HUES64 (cell line): ENCODE measurements around the gene TBC1D12. TPM values are rescaled to one million over a fixed set of nuclear protein-coding genes. Genes with fewer than 3 reads are reported as not detected.

Experiments used
- H3K27ac ChIP-seq: 2 replicates; pipeline ENCODE4 v1.7.0; 2013; ENCODE audit warnings: low read depth, low read length, inconsistent platforms
- H3K27me3 ChIP-seq: 2 replicates; pipeline ENCODE4 v1.6.1; 2013; ENCODE audit warnings: mild to moderate bottlenecking, low read length; ENCODE audit not compliant: insufficient read depth
- H3K36me3 ChIP-seq: 2 replicates; pipeline ENCODE4 v1.6.1; 2013; ENCODE audit warnings: mild to moderate bottlenecking, low read length; ENCODE audit not compliant: insufficient read depth
- H3K4me1 ChIP-seq: 2 replicates; pipeline ENCODE4 v1.6.1; 2013; ENCODE audit warnings: mild to moderate bottlenecking, low read length, moderate library complexity; ENCODE audit not compliant: insufficient read depth
- H3K4me3 ChIP-seq: 2 replicates; pipeline ENCODE4 v1.5.1; 2013; ENCODE audit warnings: mild to moderate bottlenecking, low read length, moderate library complexity
- H3K9ac ChIP-seq: 2 replicates; pipeline ENCODE4 v1.6.1; 2013; ENCODE audit warnings: mild to moderate bottlenecking, low read depth, low read length
- H3K9me3 ChIP-seq: 2 replicates; pipeline ENCODE4 v1.6.1; 2013; ENCODE audit warnings: low read depth, low read length; ENCODE audit not compliant: insufficient read depth
- WGBS: fragments of 150-250, 120-280 bp; methylation state at CpG from one replicate; pipeline ENCODE4 v1.1.7; 2013; ENCODE audit warnings: missing lambda C conversion rate; 5-methylcytosine and 5-hydroxymethylcytosine counted together
- polyA plus RNA-seq, 2 experiments: library from polyadenylated mRNA; stranded (reverse); fragments of 50-300 nt; gene quantifications; one replicate each; pipeline ENCODE4 v1.2.3, GENCODE V29; 2013

TBC1D12 gene
- polyA plus RNA-seq (2013, experiment 1 of 2): 2.0 TPM
- 2.0 TPM for polyA plus RNA-seq (2013, experiment 2 of 2)

GRCh38 chr10:94402204-94402842 lies at the start of gene TBC1D12:
Gene TBC1D12, plus strand, starts transcription at chr10:94402541. Its CDS starts 73 bp downstream, at chr10:94402614.
- Histone ChIP-seq H3K4me1 (0 out of 2 replicates have a peak, but pooled peaks cover 5% of the 10 kb centered on the region), H3K4me3 (peak within 1 kb of the TSS; percentile 76), H3K9me3 (no peaks in the 10 kb centered on the region), H3K36me3 (no peaks in the 10 kb centered on the region), H3K27ac (no peak within 1 kb of the TSS), H3K9ac (peak within 1 kb of the TSS; percentile 53; the same call in 1 of the 2 replicates), H3K27me3 (peaks cover 42% of the 10 kb centered on the region)
- WGBS: under 1% methylated on average over 56 of the region's 56 CpGs

- Histone ChIP-seq H3K27me3 (no peaks in the 10 kb centered on the region), H3K4me3 (no peak overlapping the region), H3K27ac (no peak overlapping the region), H3K36me3 (peaks cover 99% of the 10 kb centered on the region), H3K9ac (no peak overlapping the region), H3K9me3 (no peaks in the 10 kb centered on the region), H3K4me1 (no peaks in the 10 kb centered on the region)
- WGBS: 95% methylated on average over 3 of the region's 3 CpGs
Observed at GRCh38 chr10:94353336-94353735, 49.0 kb upstream of the TBC1D12 start.

- Histone ChIP-seq H3K27me3 (no peaks in the 10 kb centered on the region), H3K9ac (no peak overlapping the region), H3K27ac (no peak overlapping the region), H3K36me3 (peaks cover 99% of the 10 kb centered on the region), H3K4me3 (no peak overlapping the region), H3K4me1 (peaks cover 3% of the 10 kb centered on the region; the same call in 1 of the 2 replicates), H3K9me3 (no peaks in the 10 kb centered on the region)
- 100% methylated on average over 1 of the region's 2 CpGs for WGBS
Observed at GRCh38 chr10:94355841-94356240, 46.5 kb upstream of the TBC1D12 start.

- 94% methylated on average over 2 of the region's 3 CpGs for WGBS
- no peaks in the 10 kb centered on the region for H3K9me3 ChIP-seq
- H3K9ac ChIP-seq: no peak overlapping the region
- no peaks in the 10 kb centered on the region for H3K27me3 ChIP-seq
- no peak overlapping the region for H3K27ac ChIP-seq
- H3K4me1 ChIP-seq: peaks cover 13% of the 10 kb centered on the region
- H3K36me3 ChIP-seq: peaks cover 93% of the 10 kb centered on the region
- H3K4me3 ChIP-seq: no peak overlapping the region
Observed at GRCh38 chr10:94357193-94357592, 45.1 kb upstream of the TBC1D12 start.

- 63% methylated on average over 2 of the region's 2 CpGs for WGBS
- H3K27me3 ChIP-seq: peaks cover 5% of the 10 kb centered on the region
- H3K9me3 ChIP-seq: no peaks in the 10 kb centered on the region
- H3K4me3 ChIP-seq: no peak overlapping the region
- H3K36me3 ChIP-seq: peaks cover 80% of the 10 kb centered on the region
- H3K4me1 ChIP-seq: peaks cover 13% of the 10 kb centered on the region
- 0 out of 2 replicates have a peak overlapping the region, but pooled peaks have one; percentile 2 for H3K9ac ChIP-seq
- no peak overlapping the region for H3K27ac ChIP-seq
Observed at GRCh38 chr10:94358480-94358879, 43.9 kb upstream of the TBC1D12 start.

GRCh38 chr10:94361171-94361794 lies 41.1 kb upstream of the TBC1D12 start:
- Histone ChIP-seq H3K27me3 (peaks cover 32% of the 10 kb centered on the region), H3K9ac (peak overlapping the region; percentile 86; the same call in 1 of the 2 replicates), H3K4me3 (peak overlapping the region; percentile 99), H3K36me3 (peaks cover 52% of the 10 kb centered on the region), H3K4me1 (peaks cover 13% of the 10 kb centered on the region), H3K9me3 (no peaks in the 10 kb centered on the region), H3K27ac (no peak overlapping the region)
- WGBS: 94% methylated on average over 4 of the region's 4 CpGs

GRCh38 chr10:94362360-94363250 lies 39.7 kb upstream of the TBC1D12 start, which contains the start of gene NOC3L:
Gene NOC3L, minus strand, starts transcription at chr10:94362939. Its CDS starts 101 bp downstream, at chr10:94362838.
- WGBS: 1% methylated on average over 55 of the region's 55 CpGs
- Histone ChIP-seq H3K36me3 (peaks cover 39% of the 10 kb centered on the region), H3K4me1 (peaks cover 13% of the 10 kb centered on the region), H3K9ac (peak within 1 kb of the TSS; percentile 86), H3K27me3 (peaks cover 34% of the 10 kb centered on the region), H3K9me3 (no peaks in the 10 kb centered on the region), H3K4me3 (peak within 1 kb of the TSS; percentile 99), H3K27ac (peak within 1 kb of the TSS; percentile 73)

- Histone ChIP-seq H3K4me1 (peaks cover 13% of the 10 kb centered on the region), H3K9me3 (no peaks in the 10 kb centered on the region), H3K27ac (no peak overlapping the region), H3K4me3 (peak overlapping the region; percentile 99), H3K27me3 (peaks cover 34% of the 10 kb centered on the region), H3K36me3 (peaks cover 32% of the 10 kb centered on the region), H3K9ac (no peak overlapping the region)
- WGBS: 73% methylated on average over 8 of the region's 8 CpGs
Observed at GRCh38 chr10:94363251-94363565, 39.1 kb upstream of the TBC1D12 start.

GRCh38 chr10:94364482-94364881 lies 37.9 kb upstream of the TBC1D12 start:
- H3K27ac ChIP-seq: no peak overlapping the region
- H3K36me3 ChIP-seq: peaks cover 20% of the 10 kb centered on the region
- no peak overlapping the region for H3K9ac ChIP-seq
- H3K4me3 ChIP-seq: no peak overlapping the region
- no peaks in the 10 kb centered on the region for H3K9me3 ChIP-seq
- H3K4me1 ChIP-seq: peaks cover 10% of the 10 kb centered on the region
- peaks cover 34% of the 10 kb centered on the region for H3K27me3 ChIP-seq
- 94% methylated on average over 1 of the region's 1 CpG for WGBS

- Histone ChIP-seq H3K27me3 (peaks cover 34% of the 10 kb centered on the region), H3K36me3 (peaks cover 2% of the 10 kb centered on the region), H3K4me1 (peaks cover 7% of the 10 kb centered on the region), H3K9me3 (no peaks in the 10 kb centered on the region), H3K9ac (no peak overlapping the region), H3K27ac (no peak overlapping the region), H3K4me3 (no peak overlapping the region)
- 88% methylated on average over 2 of the region's 3 CpGs for WGBS
Observed at GRCh38 chr10:94366382-94366781, 36.0 kb upstream of the TBC1D12 start.

- no peak overlapping the region for H3K9ac ChIP-seq
- WGBS: 100% methylated on average over 1 of the region's 2 CpGs
- no peaks in the 10 kb centered on the region for H3K36me3 ChIP-seq
- no peak overlapping the region for H3K27ac ChIP-seq
- H3K4me1 ChIP-seq: no peaks in the 10 kb centered on the region
- peaks cover 10% of the 10 kb centered on the region for H3K27me3 ChIP-seq
- H3K9me3 ChIP-seq: no peaks in the 10 kb centered on the region
- H3K4me3 ChIP-seq: no peak overlapping the region
Observed at GRCh38 chr10:94370501-94370900, 31.8 kb upstream of the TBC1D12 start.
